SK-N-SH (cell line): Measurements from ENCODE around the gene HS6ST3. TPM values are rescaled to one million over a fixed set of nuclear protein-coding genes. Genes with fewer than 3 reads are reported as not detected.

ENCODE experiments used
- CTCF ChIA-PET: fragments of 300-600, 350-600 bp; formaldehyde crosslinking; extraction: SDS; loops from one replicate; lab custom pipeline; 2021; lab: Yijun Ruan, JAX
- POLR2A ChIA-PET: fragments of 350-600 bp; sonication (Branson Sonifier 250); formaldehyde crosslinking; extraction: SDS; loops from one replicate; lab custom pipeline; 2020; ENCODE audit warnings: antibody characterized with exemption, inconsistent platforms; lab: Yijun Ruan, JAX
- DNase-seq: peaks from one replicate; pipeline ENCODE4 v3.0.0; 2012
- H2AFZ ChIP-seq: fragments of 200-600 bp; sonication (generic); 2 replicates; pipeline ENCODE4 v1.8.1; 2016; ENCODE audit warnings: antibody characterized with exemption, mild to moderate bottlenecking, low read depth
- H3F3A ChIP-seq: fragments of 200-600 bp; sonication (generic); replicated peaks from 2 replicates; pipeline ENCODE3; 2016; ENCODE audit warnings: antibody characterized with exemption, mild to moderate bottlenecking; ENCODE audit not compliant: insufficient read depth
- H3K27ac ChIP-seq, 2 experiments: fragments of 200-500 bp in 1 of 2; fragments of 200-600 bp in 1 of 2; sonication (Bioruptor generic) in 1 of 2; sonication (generic), shearing (Covaris generic) in 1 of 2; 2 replicates each; pipeline versions ENCODE4 v1.5.1 to v1.6.1; 2014 to 2016; ENCODE audit warnings: low read depth in 2 of 2, inconsistent platforms in 1 of 2, low read length in 1 of 2, mild to moderate bottlenecking in 1 of 2, mixed read lengths in 1 of 2
- H3K27me3 ChIP-seq: fragments of 200-600 bp; sonication (generic), shearing (Covaris generic); 2 replicates; pipeline ENCODE4 v1.6.1; 2016; ENCODE audit warnings: mixed run types; ENCODE audit not compliant: insufficient read depth
- H3K36me3 ChIP-seq, 2 experiments: fragments of 200-500 bp in 1 of 2; fragments of 200-600 bp in 1 of 2; sonication (Bioruptor generic) in 1 of 2; sonication (generic) in 1 of 2; replicated peaks in 1 of 2; 2 replicates each; pipeline versions ENCODE3 to v1.5.1; 2014 to 2016; ENCODE audit warnings: low read length in 1 of 2, mild to moderate bottlenecking in 1 of 2; ENCODE audit not compliant: insufficient read depth in 2 of 2, control insufficient read depth in 1 of 2
- H3K4me1 ChIP-seq, 2 experiments: fragments of 200-500 bp in 1 of 2; fragments of 200-600 bp in 1 of 2; sonication (Bioruptor generic) in 1 of 2; sonication (generic), shearing (Covaris generic) in 1 of 2; 2 replicates each; pipeline versions ENCODE4 v1.5.1 to v1.6.1; 2014 to 2016; ENCODE audit warnings: low read depth in 1 of 2, low read length in 1 of 2, mixed run types in 1 of 2; ENCODE audit not compliant: insufficient read depth in 2 of 2, control insufficient read depth in 1 of 2
- H3K4me2 ChIP-seq: fragments of 200-600 bp; sonication (generic), shearing (Covaris generic); 2 replicates; pipeline ENCODE4 v1.6.1; 2017; ENCODE audit warnings: mixed run types
- H3K4me3 ChIP-seq, 2 experiments: fragments of 200-500 bp in 1 of 2; fragments of 200-600 bp in 1 of 2; sonication (Bioruptor generic) in 1 of 2; sonication (generic), shearing (Covaris generic) in 1 of 2; 2 replicates each; pipeline versions ENCODE4 v1.5.1 to v1.8.1; 2014 to 2016; ENCODE audit warnings: low read depth in 2 of 2, inconsistent platforms in 1 of 2, low read length in 1 of 2, mild to moderate bottlenecking in 1 of 2, mixed read lengths in 1 of 2, moderate library complexity in 1 of 2
- H3K79me2 ChIP-seq: fragments of 200-600 bp; sonication (generic); 2 replicates; pipeline ENCODE4 v1.8.1; 2017; ENCODE audit warnings: mild to moderate bottlenecking; ENCODE audit not compliant: insufficient read depth
- H3K9ac ChIP-seq: fragments of 200-600 bp; sonication (generic); 2 replicates; pipeline ENCODE4 v1.6.1; 2017; ENCODE audit warnings: mixed run types
- H3K9me2 ChIP-seq: fragments of 200-600 bp; sonication (generic); 2 replicates; pipeline ENCODE4 v1.6.1; 2017; ENCODE audit warnings: mixed run types
- H3K9me3 ChIP-seq: fragments of 200-600 bp; sonication (generic); 2 replicates; pipeline ENCODE4 v1.6.1; 2017; ENCODE audit warnings: mixed run types, mild to moderate bottlenecking, moderate library complexity
- H4K20me1 ChIP-seq: fragments of 200-600 bp; sonication (generic); 2 replicates; pipeline ENCODE4 v1.6.1; 2017; ENCODE audit warnings: mild to moderate bottlenecking, mixed run types; ENCODE audit not compliant: insufficient read depth
- ELF1 ChIP-seq: IDR thresholded peaks from 2 replicates; pipeline ENCODE4 v1.4.0; 2012
- EZH2phosphoT487 ChIP-seq: fragments of 200-600 bp; sonication (generic); IDR thresholded peaks from 2 replicates; pipeline ENCODE4 v1.6.1; 2017; ENCODE audit warnings: low read depth, mixed run types, mild to moderate bottlenecking, antibody characterized with exemption, moderate library complexity, borderline replicate concordance
- JUND ChIP-seq: IDR thresholded peaks from 2 replicates; pipeline ENCODE4 v1.4.0; 2012
- MXI1 ChIP-seq: IDR thresholded peaks from 2 replicates; pipeline ENCODE4 v1.6.1; 2012; ENCODE audit warnings: mild to moderate bottlenecking, low read depth, low read length, improper control_type of control experiment
- NFIC ChIP-seq: IDR thresholded peaks from 2 replicates; pipeline ENCODE4 v1.4.0; 2012; ENCODE audit warnings: borderline replicate concordance
- RXRA ChIP-seq: IDR thresholded peaks from 2 replicates; pipeline ENCODE4 v1.4.0; 2012; ENCODE audit warnings: low read depth, mild to moderate bottlenecking, borderline replicate concordance
- TAF1 ChIP-seq: IDR thresholded peaks from 2 replicates; pipeline ENCODE4 v1.6.1; 2012; ENCODE audit warnings: low read depth, mild to moderate bottlenecking, low read length, moderate library complexity, borderline replicate concordance
- TCF12 ChIP-seq: IDR thresholded peaks from 2 replicates; pipeline ENCODE4 v1.4.0; 2012
- WGBS: methylation state at CpG from one replicate; pipeline ENCODE4 v1.1.6; 2017; ENCODE audit warnings: low lambda C conversion rate; 5-methylcytosine and 5-hydroxymethylcytosine counted together
- polyA plus RNA-seq, 3 experiments: library from polyadenylated mRNA; depleted of rRNA; stranded (reverse); fragments of >200 nt; gene quantifications; 2 replicates each; pipeline ENCODE4 v1.2.3, GENCODE V29; 2012
- TF ChIP-seq, protein P1 (sequence below): IDR thresholded peaks from 2 replicates; pipeline ENCODE4 v1.4.0; 2012; ENCODE audit warnings: low read depth, borderline replicate concordance
- TF ChIP-seq, protein P2 (sequence below): fragments of 150-350 bp; IDR thresholded peaks from 2 replicates; pipeline ENCODE4 v1.6.1; 2017; ENCODE audit warnings: antibody characterized with exemption, low read length, low read depth, borderline replicate concordance
- TF ChIP-seq, protein P3 (sequence below): IDR thresholded peaks from 2 replicates; pipeline ENCODE4 v1.4.0; 2012; ENCODE audit warnings: low read depth, borderline replicate concordance
- TF ChIP-seq, protein P4 (sequence below): fragments of 200-600 bp; sonication (generic); IDR thresholded peaks from 2 replicates; pipeline ENCODE4 v1.6.1; 2017; ENCODE audit warnings: antibody characterized with exemption, mild to moderate bottlenecking, moderate library complexity
- TF ChIP-seq, protein P5 (sequence below): IDR thresholded peaks from 2 replicates; pipeline ENCODE4; 2012

The HS6ST3 gene
- polyA plus RNA-seq, 1 of the 3 experiments (the other 2 are of a cell fraction): under 0.01 TPM

DNA sequence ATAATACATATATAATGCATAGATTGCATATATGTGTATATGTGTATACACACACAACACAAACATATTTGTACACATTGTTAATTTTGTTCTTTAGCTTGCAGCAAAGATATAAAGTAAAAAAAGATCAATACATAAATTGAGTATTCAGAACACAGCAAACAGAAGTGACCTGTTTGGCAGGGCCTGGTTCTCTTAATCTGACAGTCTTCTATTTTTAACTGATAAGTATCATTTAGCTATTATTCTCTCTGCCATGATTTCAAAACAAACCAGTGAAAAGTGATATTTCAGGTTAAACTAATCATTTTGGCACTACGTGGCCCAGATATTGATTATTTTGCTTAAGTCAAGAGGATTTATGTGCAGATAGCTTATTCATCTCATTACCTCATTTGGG is 595.0 kb downstream of the HS6ST3 start:
- no peaks in the 10 kb centered on the region for H3F3A ChIP-seq
- no peak for DNase-seq
- CTCF ChIA-PET: no interaction called here
- no peak overlapping the region for H3K4me2 ChIP-seq
- no peaks in the 10 kb centered on the region for H3K9me2 ChIP-seq
- H3K36me3 ChIP-seq: no peaks in the 10 kb centered on the region
- no peaks in the 10 kb centered on the region for H4K20me1 ChIP-seq
- H3K27me3 ChIP-seq: no peaks in the 10 kb centered on the region
- no peaks in the 10 kb centered on the region for H3K9me3 ChIP-seq
- H3K27ac ChIP-seq: no peak overlapping the region
- H3K4me3 ChIP-seq: no peak overlapping the region
- no peaks in the 10 kb centered on the region for H3K79me2 ChIP-seq
- H3K4me1 ChIP-seq: no peaks in the 10 kb centered on the region
- TF ChIP-seq TCF12 (no peak), EZH2phosphoT487 (no peak), JUND (no peak), MXI1 (no peak)
- TF ChIP-seq, protein P1, sequence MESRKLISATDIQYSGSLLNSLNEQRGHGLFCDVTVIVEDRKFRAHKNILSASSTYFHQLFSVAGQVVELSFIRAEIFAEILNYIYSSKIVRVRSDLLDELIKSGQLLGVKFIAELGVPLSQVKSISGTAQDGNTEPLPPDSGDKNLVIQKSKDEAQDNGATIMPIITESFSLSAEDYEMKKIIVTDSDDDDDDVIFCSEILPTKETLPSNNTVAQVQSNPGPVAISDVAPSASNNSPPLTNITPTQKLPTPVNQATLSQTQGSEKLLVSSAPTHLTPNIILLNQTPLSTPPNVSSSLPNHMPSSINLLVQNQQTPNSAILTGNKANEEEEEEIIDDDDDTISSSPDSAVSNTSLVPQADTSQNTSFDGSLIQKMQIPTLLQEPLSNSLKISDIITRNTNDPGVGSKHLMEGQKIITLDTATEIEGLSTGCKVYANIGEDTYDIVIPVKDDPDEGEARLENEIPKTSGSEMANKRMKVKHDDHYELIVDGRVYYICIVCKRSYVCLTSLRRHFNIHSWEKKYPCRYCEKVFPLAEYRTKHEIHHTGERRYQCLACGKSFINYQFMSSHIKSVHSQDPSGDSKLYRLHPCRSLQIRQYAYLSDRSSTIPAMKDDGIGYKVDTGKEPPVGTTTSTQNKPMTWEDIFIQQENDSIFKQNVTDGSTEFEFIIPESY: no peak
- TF ChIP-seq, protein P2, sequence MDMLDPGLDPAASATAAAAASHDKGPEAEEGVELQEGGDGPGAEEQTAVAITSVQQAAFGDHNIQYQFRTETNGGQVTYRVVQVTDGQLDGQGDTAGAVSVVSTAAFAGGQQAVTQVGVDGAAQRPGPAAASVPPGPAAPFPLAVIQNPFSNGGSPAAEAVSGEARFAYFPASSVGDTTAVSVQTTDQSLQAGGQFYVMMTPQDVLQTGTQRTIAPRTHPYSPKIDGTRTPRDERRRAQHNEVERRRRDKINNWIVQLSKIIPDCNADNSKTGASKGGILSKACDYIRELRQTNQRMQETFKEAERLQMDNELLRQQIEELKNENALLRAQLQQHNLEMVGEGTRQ: no peak
- TF ChIP-seq, protein P3, sequence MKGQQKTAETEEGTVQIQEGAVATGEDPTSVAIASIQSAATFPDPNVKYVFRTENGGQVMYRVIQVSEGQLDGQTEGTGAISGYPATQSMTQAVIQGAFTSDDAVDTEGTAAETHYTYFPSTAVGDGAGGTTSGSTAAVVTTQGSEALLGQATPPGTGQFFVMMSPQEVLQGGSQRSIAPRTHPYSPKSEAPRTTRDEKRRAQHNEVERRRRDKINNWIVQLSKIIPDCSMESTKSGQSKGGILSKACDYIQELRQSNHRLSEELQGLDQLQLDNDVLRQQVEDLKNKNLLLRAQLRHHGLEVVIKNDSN: no peak
- no peak overlapping the region for H2AFZ ChIP-seq
- no peak overlapping the region for H3K9ac ChIP-seq
- POLR2A ChIA-PET: no interaction called here
- 23% methylated on average over 1 of the region's 1 CpG for WGBS

DNA sequence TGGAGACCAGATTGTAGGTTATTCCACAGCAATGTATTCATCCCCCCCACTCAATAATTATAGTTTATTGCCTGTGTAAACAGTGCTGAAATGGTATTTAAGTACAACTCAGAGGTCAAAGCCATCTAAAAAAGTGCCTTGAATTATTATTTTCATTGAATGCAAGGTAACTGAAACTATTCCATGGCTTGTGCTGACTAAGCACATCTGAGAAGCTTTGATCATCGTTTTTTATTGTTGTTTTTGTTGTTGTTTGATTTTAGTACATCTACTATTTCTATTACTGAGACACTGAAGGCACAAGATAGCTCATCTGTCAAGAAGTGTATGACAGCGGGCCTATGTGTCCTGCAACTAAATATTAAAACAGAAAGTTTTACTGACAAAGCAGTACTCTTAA is 596.4 kb downstream of the HS6ST3 start:
- Histone ChIP-seq H3K9me2 (no peaks in the 10 kb centered on the region), H3F3A (no peaks in the 10 kb centered on the region), H3K4me2 (no peak overlapping the region), H3K79me2 (no peaks in the 10 kb centered on the region), H3K9me3 (no peaks in the 10 kb centered on the region), H3K27ac (no peak overlapping the region), H3K36me3 (no peaks in the 10 kb centered on the region), H4K20me1 (no peaks in the 10 kb centered on the region), H3K4me3 (no peak overlapping the region), H3K4me1 (no peaks in the 10 kb centered on the region; a peak in 1 of 4 replicates), H3K27me3 (no peaks in the 10 kb centered on the region), H3K9ac (no peak overlapping the region), H2AFZ (no peak overlapping the region)
- CTCF ChIA-PET: no interaction called here
- DNase-seq: no peak
- TF ChIP-seq, protein P4, sequence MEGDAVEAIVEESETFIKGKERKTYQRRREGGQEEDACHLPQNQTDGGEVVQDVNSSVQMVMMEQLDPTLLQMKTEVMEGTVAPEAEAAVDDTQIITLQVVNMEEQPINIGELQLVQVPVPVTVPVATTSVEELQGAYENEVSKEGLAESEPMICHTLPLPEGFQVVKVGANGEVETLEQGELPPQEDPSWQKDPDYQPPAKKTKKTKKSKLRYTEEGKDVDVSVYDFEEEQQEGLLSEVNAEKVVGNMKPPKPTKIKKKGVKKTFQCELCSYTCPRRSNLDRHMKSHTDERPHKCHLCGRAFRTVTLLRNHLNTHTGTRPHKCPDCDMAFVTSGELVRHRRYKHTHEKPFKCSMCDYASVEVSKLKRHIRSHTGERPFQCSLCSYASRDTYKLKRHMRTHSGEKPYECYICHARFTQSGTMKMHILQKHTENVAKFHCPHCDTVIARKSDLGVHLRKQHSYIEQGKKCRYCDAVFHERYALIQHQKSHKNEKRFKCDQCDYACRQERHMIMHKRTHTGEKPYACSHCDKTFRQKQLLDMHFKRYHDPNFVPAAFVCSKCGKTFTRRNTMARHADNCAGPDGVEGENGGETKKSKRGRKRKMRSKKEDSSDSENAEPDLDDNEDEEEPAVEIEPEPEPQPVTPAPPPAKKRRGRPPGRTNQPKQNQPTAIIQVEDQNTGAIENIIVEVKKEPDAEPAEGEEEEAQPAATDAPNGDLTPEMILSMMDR: no peak
- TF ChIP-seq, protein P2: no peak
- TF ChIP-seq NFIC (no peak), TAF1 (no peak), ELF1 (no peak), EZH2phosphoT487 (no peak), RXRA (no peak)
- TF ChIP-seq, protein P3: no peak
- TF ChIP-seq, protein P5, sequence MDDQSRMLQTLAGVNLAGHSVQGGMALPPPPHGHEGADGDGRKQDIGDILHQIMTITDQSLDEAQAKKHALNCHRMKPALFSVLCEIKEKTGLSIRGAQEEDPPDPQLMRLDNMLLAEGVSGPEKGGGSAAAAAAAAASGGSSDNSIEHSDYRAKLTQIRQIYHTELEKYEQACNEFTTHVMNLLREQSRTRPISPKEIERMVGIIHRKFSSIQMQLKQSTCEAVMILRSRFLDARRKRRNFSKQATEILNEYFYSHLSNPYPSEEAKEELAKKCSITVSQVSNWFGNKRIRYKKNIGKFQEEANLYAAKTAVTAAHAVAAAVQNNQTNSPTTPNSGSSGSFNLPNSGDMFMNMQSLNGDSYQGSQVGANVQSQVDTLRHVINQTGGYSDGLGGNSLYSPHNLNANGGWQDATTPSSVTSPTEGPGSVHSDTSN: no peak
- POLR2A ChIA-PET: no interaction called here
- 2% methylated on average over 2 of the region's 2 CpGs for WGBS
